CD4-positive, alpha-beta T cell treated with Interleukin-2 at 100 ng/mL for 4 hours (primary cell): Measurements from ENCODE around the gene RSRC1.
"Not testable (repeated sequence)": the region's sequence is repeated elsewhere in the genome, so short reads cannot be mapped to it uniquely, and the experiment has no call there.

Source experiments
- DNase-seq: peaks from one replicate; pipeline ENCODE4 v3.0.0-alpha.2; 2020; ENCODE audit warnings: low spot score

Gene RSRC1

DNA sequence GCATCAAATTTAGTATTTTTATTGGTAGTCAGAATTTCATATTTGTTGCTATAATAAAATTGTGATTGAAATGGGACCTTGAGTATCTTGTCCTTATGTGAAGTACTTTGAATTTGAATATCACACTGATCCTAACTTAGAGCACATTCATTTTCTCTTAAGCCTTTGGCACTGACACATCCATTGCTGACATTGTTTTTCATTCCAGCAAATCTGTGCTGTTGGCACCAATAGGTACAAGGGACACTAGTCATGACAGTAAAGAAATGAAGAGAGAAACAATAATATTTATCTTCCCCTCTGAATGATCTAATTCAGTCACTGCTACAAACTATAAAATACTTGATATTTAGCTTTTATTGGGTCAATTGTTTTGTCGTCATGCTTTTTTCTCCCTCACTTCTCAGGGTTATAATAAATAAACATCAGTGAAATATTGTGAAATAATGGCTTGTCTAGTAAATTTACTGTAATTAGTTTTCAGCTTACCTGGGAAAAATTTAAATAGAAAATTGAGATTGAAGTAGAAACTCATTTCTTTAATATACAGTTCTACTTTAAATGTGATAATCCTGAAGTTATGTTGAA, 294.3 kb downstream of the RSRC1 start:
- no peak for DNase-seq

DNA sequence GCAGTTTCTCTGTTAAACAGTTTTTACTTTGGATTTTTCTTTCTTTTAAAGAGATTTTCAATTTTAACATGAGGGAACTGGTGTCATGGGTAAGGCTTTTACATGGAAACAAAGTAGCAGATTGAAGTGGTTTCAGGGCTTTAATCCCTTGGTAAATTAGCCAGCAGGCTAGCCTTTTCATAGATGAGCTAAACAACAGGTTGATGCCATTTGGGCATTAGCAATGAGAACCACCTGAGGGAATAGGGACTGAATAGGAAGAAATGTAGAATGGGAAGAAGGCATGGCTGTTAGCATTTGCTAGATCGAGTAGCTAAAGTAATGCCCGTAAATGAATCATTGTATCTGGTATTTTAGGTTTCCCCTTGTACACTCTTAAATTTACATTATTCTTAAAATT, 295.6 kb downstream of the RSRC1 start:
- no peak for DNase-seq

DNA sequence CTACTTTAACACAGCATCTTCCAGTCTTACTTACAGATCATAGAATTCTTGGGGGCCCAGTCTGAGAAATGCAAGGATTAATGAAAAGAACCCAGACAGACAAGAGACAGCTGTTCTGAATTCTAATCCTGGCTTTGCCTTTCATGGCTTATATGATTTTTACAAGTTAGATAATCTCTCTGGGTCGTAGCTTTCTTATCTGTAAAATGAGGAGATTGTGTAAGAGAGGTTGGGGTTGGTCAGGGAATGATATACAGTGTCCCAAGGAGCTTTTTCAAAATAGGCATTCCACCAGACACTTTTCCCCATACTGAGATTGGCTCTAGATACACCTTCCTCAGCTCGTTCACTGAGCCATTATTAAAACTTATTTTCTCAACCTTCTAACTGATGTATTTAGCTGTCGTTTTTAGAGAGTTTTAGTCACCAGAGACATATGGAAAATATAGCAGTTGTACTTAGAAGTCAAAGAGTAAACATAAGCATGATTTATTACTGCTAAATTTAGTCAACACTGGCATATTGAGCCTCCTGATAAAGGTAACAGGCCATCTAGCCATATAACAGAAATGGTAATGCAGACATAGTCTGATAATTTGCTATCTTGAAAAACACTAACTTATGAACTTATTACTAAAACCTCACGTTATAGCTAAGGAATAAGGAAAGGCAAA, 298.1 kb downstream of the RSRC1 start:
- DNase-seq: no peak

DNA sequence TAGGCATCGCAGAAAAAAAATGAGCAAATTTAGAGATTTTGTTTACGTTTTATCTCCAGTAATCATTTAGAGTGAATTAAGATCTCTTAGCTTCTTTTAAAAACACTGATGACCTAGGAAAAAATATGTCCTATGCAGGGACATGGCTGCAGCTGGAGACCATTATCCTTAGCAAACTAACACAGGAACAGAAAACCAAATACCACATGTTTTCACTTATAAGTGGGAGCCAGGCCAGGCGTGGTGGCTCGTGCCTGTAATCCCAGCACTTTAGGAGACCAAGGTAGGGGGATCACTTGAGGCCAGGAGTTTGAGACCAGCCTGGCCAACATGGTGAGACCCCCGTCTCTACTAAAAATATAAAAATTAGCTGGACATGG, 298.6 kb downstream of the RSRC1 start:
- not testable (repeated sequence) for DNase-seq

DNA sequence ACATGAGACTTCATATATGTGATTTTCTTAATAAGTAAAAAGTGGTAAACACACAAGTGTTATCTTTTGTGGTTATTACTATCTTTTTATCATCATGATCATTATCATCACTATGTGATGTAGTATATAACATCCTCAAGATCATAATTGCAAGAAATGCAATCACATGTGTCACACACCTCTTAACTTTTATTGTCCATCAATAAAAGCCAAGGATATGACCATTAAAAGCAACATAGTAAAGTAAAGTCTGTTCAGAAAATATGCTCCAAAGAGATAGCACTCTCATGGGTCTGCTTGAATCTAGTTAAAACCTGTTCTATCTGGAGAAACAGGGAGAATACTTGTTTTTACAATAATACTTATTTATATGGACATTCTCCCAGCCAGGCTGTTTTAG, 308.1 kb downstream of the RSRC1 start:
- DNase-seq: no peak

DNA sequence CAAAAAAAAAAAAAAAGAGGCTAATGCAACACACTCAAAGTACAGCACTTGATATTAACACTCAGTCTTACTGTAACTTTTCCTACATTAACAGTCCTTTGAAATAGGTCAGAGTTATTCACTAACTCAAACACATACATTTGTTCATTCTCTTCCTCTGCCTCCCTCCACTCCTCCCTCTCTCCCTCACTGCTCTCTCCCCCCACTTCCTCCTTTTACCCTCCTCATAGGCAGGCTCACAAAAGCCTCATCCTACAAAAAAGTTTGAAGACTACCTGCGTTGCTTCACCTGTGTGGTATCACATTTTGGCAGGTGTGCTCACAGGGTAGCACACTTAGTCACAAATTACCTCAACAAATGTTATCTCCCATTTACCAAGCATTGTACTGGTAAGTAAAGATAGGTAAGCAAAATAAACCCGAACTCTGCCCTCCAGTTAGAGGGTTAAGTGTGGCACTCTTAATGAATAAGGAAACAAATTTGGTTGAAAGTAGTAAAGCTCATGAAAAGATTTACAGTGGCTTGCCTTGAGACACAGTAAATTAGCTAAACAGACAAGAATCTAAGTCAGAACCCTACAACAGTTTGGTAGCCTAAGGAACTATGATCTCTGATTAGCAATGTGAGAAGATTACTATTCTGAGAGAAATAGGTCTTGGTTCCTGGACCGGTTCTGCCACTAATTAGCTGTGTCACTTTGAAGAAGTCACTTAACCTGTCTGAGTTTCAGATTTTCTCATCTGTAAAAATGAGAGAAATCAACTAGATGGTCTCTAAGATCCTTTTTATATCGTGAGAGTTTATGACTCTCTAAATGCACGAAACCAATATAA, 310.1 kb downstream of the RSRC1 start:
- no peak for DNase-seq

DNA sequence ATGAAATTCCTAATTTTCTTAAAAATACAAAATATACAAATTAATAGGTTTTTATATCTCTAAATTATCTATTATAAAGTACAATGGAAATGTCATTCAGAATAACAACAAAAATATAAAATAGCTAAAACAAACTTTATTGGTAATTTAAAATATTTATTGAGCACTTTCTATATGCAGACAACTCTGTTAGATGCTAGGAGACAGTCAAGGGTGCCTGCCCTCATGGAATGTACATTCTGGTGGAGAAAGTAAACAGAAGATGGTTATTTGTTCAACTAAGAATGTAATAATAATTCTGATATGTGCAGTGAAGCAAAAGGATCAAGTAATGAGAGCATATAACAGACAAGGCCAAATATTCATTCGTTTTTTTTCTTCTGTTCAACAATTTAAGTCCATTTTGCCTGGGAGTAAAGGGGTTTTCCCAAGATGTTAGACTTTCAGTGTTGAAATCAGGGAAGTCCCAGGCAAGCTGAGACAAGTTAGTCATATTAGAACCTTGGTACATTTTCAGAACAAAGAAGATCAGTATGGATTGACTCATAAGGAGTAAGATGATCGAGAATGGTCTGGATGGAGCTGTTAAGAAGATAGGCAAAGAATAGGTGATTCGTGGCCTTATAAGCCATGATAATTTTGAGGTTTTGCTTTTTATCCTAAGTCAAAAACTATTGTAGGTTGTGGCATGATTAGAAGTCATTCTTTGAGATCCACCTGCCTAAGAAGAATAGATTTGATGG, 310.9 kb downstream of the RSRC1 start:
- no peak for DNase-seq

DNA sequence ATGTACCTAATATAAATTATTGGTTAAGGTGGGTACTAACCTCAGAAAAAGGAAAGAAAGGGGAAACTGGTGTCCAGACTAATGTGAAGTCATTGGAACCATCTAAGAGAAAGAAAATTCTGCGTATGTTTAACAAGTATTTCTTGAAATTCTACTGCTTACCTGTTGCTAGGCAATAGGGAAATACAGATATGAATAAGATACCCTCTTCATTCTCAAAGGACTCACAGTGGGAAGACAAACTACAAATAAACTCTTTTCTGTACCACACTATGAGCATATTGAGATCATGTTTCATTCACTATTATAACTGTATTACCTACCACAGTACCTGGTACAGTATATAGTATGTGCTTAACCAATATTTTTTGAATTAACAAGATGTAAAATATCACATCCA, 320.6 kb downstream of the RSRC1 start:
- no peak for DNase-seq

DNA sequence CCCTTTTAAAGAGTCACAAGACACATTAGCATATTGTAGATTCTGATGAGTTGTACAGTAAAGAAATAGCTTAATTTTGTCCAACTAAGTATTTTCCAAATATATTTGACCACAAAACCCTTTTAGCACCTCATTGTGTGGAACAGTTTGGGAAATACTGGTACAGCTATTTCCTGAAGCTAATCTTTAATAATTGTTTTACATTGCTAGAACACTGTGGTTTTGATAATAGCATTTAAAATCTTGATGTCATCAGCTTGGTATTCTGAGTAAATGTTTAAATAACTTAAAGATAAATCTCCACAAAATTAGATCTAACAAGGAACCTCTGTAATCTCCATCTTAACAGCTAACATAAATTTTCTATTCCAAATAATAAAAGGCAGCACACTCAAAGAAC, 321.1 kb downstream of the RSRC1 start:
- DNase-seq: no peak

DNA sequence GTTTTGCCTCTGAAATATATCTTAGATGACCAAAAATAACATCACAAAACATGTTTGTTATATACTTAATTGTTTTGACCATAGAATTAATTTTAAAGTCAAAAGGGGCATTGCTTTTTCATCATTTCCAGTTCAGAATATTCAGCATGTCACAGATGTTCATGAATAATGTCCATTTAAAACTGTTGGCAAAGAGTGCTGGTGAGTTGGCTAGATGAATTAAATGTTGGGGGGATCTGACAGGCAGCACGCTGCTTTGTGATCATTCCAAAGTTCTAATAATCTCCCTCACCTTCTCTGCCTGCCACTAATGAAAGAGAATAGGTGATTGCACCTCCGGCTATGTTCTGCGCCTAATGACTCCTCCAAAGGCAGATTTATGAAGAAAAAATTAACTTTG, 321.9 kb downstream of the RSRC1 start:
- DNase-seq: no peak

DNA sequence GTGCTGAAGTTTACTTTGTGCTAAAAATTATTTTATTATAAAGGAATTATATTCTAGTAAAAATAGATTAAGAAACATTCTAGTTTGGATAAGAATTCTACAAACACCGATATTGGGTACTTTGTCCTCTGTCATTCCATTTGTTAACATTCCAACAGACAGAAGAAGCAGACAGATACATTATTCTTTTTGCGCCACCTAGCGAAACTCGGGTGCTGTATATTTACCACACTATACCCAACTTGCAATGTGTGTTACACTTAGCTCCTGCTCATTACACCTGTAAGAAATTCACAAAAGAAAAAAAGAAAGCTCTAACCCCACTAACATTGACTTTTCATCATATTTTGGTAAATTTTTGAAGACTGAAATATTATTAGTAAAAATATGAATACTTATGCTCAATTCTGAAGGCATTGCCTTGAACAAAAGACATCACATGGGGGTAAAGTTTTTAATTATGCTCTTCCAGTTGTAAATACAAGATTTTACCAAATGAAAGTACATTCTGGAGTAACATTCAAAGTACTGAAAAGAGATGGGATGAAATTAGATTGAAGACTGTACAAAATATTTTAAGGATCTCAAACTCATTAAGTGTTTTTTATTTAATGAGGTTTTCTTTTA, 324.6 kb downstream of the RSRC1 start:
- DNase-seq: peak; percentile 34

DNA sequence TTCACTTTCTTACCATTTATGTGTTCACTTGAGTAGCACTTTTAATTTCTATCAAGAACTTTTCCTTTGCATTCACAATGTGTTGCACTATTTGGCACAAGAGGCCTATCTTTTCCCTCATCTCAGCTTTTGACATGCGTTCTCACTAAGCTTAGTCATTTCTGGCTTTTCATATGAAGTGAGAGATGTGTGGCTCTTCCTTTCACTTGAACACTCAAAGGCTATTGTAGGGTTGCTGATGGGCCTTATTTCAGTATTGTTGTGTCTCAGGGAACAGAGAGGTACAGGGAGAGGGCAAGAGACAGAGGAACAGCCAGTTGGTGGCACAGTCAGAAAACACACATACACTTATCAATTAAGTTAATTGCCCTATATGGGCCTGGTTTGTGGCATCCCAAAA, 333.7 kb downstream of the RSRC1 start:
- DNase-seq: no peak

DNA sequence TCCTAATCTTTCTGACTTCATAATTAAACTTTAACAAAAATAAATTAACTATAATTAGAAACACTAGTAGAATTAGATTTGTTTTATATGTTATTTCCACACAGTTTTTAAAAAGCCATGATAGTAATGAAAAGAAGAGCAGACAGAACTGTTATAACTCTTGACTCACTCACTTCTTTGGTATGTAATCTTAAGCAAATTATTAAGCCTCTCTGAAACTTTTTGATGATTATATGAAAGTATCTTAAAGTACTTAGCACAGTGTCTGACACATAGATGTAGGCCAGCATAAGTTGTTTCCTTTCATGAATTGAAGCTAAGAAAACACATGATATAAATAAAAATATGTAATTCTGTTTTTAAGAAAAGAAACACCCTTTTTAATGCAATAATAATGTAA, 337.5 kb downstream of the RSRC1 start:
- DNase-seq: no peak

DNA sequence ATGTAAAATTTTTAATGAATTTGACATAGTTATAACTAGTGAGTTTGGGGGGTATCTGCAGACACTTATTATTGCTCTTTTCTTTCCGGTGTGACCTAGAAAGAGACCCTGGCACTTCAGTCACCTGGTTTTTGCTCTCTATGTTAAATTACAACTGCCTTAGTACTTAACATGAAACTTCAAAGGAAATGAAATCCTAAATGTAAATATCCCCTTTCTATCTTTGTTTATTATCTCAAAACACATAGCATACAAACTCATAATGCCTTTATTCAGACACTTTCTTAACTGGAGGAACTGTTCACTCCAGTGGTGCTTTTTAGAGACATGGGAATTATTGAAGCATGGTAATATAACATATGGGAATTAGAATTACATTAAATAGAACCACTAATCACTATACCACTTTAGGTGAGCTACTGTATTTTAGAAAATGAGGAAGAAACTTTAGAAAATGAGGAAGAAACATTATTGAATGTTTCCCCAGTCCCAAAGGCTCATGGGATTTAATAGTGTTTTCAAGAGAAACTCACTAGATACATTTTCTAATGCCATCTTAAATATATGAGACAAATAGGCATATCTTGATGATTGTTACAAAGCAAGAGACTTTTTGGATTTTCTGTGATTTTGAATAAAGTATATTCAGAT, 341.6 kb downstream of the RSRC1 start:
- DNase-seq: no peak

DNA sequence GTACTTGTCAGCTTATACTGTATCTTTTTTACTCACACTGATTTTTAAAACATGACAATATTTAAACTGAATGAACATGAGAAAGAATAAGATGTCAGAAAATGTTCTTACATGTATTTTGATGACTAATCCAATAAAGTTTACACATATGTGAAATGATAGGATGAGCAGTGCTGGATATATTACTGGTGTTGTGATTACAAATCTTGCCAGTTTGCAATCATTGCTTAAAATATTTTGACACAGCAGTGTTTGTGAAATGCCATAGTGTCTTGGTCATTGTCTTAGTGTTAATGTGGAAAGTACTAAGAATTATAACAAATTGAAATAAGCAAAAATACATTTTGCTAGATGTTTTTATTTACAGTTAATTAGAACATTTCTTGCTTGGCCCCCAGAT, 342.4 kb downstream of the RSRC1 start:
- no peak for DNase-seq

DNA sequence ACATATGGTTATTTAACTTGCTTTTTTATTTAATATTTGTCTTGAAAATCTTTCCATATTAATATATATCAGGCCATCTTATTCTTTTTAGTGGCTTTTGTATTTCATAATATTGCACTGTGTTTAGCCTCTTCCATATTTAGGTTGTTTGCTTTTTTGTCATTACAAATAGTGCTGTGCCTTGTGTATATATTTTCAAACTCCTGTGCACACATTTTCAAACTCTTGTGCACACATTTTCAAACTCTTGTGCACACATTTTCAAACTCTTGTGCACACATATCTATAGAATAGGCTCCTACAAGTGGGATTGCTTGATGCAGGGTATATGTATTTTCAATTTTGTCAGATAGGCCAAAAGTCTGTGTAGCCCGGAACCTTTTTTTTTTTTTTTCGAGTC, 343.1 kb downstream of the RSRC1 start:
- no peak for DNase-seq

DNA sequence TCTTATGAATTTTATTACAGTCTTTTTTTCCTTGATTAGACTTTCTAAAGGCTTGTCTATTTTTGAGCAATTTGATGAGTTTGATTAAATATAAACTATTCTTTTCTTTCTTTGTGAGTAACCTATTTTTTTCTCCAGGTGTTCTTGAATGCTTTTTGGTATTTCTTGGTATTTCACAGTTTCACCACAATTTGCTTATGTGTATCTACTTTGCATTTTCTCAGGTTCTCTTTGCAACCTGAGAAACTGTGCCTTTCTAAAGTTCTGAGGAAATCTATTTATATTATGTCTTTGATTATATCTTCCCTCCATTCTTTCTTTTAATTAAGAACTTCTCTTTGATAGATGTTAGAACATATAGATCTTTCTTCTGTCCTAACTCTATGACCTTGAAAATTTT, 344.0 kb downstream of the RSRC1 start:
- DNase-seq: no peak

DNA sequence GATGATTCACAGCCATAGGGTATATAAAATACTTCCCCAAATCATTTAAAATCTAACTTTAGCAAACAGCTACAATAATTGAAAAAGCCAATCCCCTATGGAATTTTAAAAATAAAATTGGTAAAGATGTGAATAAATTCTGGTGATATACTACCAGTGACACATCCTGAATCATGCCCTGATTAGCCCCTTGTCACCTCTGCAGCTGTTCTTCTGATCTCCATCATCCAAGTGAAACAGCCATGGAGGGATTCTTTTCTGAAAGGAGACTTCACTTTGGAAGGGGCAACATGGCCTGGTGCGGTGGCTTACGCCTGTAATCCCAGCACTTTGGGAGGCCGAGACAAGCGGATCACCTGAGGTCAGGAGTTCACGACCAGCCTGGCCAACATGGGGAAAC, 345.5 kb downstream of the RSRC1 start:
- DNase-seq: no peak

DNA sequence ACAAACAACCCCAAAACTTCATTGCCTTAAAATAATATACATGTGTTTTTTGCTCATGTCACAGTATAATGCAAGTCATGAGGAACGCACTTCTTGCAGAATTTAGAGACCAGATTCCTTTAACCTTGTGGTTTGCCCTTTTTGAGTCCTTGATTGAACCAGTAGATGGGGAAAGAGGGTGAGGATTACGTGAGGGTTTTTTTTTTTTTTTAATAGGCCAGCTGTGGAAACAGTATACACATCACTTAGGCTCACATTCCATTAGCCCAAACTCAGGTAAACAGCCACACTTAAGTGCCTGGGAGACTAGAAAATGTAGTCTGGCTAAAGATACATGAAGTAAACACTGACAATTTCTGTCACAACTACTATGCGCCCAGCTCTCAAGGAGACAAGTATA, 346.2 kb downstream of the RSRC1 start:
- DNase-seq: no peak

DNA sequence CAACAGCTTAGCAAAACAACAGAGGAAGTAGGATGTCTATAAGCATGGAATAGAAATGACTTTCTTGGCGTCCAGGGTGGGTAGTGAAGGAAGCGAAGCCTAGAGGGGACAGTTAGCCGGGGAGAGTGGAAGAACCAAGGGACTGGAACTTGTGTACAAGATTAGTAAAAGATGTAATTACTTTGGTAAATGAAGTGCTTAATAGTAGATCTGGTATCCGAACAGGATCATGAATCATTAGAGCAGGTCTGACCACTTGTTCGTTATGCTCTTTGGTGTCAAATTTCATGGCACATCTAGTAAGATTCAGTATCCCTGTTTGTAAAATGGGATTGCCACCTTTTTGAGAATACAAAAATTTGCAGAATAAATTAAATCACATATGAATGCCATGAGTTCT, 348.6 kb downstream of the RSRC1 start:
- DNase-seq: no peak

DNA sequence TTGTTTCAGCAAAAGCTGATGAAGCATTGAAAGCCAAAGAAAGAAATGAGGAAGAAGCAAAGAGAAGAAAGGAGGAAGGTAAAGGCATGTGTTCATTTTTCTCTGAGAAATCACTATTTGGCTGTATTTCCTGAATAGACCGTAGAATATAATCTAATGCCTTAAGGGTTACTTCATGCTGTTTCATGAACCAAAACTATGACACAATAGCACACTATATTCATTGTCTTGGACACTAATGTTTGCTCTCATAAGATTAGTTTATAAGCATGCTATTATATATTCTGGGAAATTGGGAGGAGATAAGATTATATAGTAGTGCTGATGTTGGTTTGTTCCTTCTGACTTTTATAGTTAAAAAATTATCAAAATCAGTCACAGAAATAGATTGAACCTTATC, 351.0 kb downstream of the RSRC1 start:
- DNase-seq: no peak

DNA sequence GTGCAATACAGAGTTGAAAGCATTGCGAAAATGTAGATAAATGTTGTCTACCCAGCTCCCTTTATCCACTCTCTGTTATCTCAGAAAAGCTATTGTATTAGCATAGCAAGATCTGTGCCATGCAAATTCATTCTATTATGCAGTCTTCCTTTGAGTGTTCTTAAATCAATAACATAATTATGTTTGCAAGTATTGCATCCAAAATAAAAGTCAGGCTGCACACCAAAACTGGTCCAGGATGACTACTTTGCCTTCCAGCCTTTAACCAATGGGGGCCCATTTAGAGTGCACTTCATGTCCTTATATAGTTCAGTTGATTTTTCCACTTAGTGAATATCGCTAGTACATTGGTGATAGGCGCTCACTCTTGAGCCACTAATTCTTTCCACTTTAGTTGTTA, 353.7 kb downstream of the RSRC1 start:
- DNase-seq: no peak
